GM12878 (cell line): Measurements from ENCODE around the gene TNXB. TPM values are rescaled to one million over a fixed set of nuclear protein-coding genes. Genes with fewer than 3 reads are reported as not detected.

ENCODE experiments used
- ATAC-seq: fragments of 200-7000 bp; cut with Tn5 transposase; 3 replicates; pipeline ENCODE4 v1.9.1; 2020; ENCODE audit warnings: mild to moderate bottlenecking, moderate library complexity
- Bru-seq: library from RNA; stranded (reverse); fragments of 400-500 nt; gene quantifications from one replicate; lab custom pipeline; 2021; lab: Mats Ljungman, UMichigan
- BruChase-seq, 2 experiments: library from RNA; stranded (reverse); fragments of 400-500 nt; gene quantifications; one replicate each; lab custom pipeline; 2021; lab: Mats Ljungman, UMichigan
- BruUV-seq: library from RNA; stranded (reverse); fragments of 400-500 nt; replicated peaks from 2 replicates; lab custom pipeline; 2021; lab: Mats Ljungman, UMichigan
- CTCF ChIA-PET: fragments of 300-600 bp; sonication (Branson Sonifier 250); formaldehyde crosslinking; extraction: SDS; loops from one replicate; lab custom pipeline; 2021; ENCODE audit warnings: inconsistent platforms; lab: Yijun Ruan, JAX
- POLR2A ChIA-PET: fragments of 350-600 bp; formaldehyde crosslinking; extraction: SDS; loops from one replicate; lab custom pipeline; 2021; ENCODE audit warnings: inconsistent platforms; lab: Charles Lee
- RAD21 ChIA-PET: fragments of 300-600 bp; sonication (Branson Sonifier 250); formaldehyde crosslinking; loops from one replicate; lab custom pipeline; 2023; ENCODE audit warnings: antibody characterized with exemption; ENCODE audit not compliant: unreplicated experiment; lab: Charles Lee
- SMC1A ChIA-PET: fragments of 300-600 bp; sonication (Branson Sonifier 250); formaldehyde crosslinking; loops from one replicate; lab custom pipeline; 2023; ENCODE audit not compliant: unreplicated experiment, uncharacterized antibody; lab: Charles Lee
- DNase-seq: peaks from one replicate; pipeline ENCODE4 v3.0.0-alpha.2; 2011; ENCODE audit warnings: low read depth, low spot score
- FAIRE-seq: peaks from 3 replicates; lab custom pipeline; 2011; peaks lifted over from hg19 to GRCh38; lab: Jason Lieb, UNC
- H2AFZ ChIP-seq: 2 replicates; pipeline ENCODE4 v1.6.0; 2011; ENCODE audit warnings: low read depth, low read length, control low read depth; ENCODE audit not compliant: control insufficient read depth
- H3K27ac ChIP-seq: 2 replicates; pipeline ENCODE4 v1.5.1; 2011; ENCODE audit warnings: control low read depth; ENCODE audit not compliant: control insufficient read depth, insufficient read depth
- H3K27me3 ChIP-seq, 2 experiments: replicated peaks in 1 of 2; 2 replicates each; pipeline versions ENCODE4 v1.6.0 to v1.6.1; 2011; ENCODE audit warnings: low read length in 1 of 2; ENCODE audit not compliant: control insufficient read depth in 2 of 2, insufficient read depth in 2 of 2
- H3K36me3 ChIP-seq, 2 experiments: 2 replicates each; pipeline ENCODE4 v1.5.1; 2011; ENCODE audit warnings: low read length in 1 of 2; ENCODE audit not compliant: control insufficient read depth in 2 of 2, insufficient read depth in 2 of 2
- H3K4me1 ChIP-seq: 2 replicates; pipeline ENCODE4 v1.6.1; 2011; ENCODE audit warnings: mild to moderate bottlenecking, low read length, moderate library complexity, mixed read lengths; ENCODE audit not compliant: control insufficient read depth, insufficient read depth
- H3K4me2 ChIP-seq: 2 replicates; pipeline ENCODE4 v1.6.0; 2011; ENCODE audit warnings: control low read depth; ENCODE audit not compliant: control insufficient read depth, insufficient read depth
- H3K4me3 ChIP-seq: fragments of 200-600 bp; sonication (generic); 2 replicates; pipeline ENCODE4 v1.5.1; 2016
- H3K79me2 ChIP-seq: 2 replicates; pipeline ENCODE4 v1.6.0; 2011; ENCODE audit warnings: low read length; ENCODE audit not compliant: control insufficient read depth, insufficient read depth
- H3K9ac ChIP-seq: 2 replicates; pipeline ENCODE4 v1.8.0; 2011; ENCODE audit warnings: low read length, control low read depth, mixed read lengths; ENCODE audit not compliant: control insufficient read depth, insufficient read depth
- H3K9me3 ChIP-seq: replicated peaks from 3 replicates; pipeline ENCODE4 v1.5.1; 2011; ENCODE audit warnings: mild to moderate bottlenecking, low read length; ENCODE audit not compliant: control insufficient read depth, insufficient read depth
- H4K20me1 ChIP-seq: 2 replicates; pipeline ENCODE4 v1.6.0; 2011; ENCODE audit not compliant: control insufficient read depth, insufficient read depth
- CREM ChIP-seq: IDR thresholded peaks from 2 replicates; pipeline ENCODE4 v1.6.1; 2014; ENCODE audit warnings: antibody characterized with exemption, low read depth
- IKZF1 ChIP-seq: fragments of 450-650 bp; conservative IDR thresholded peaks from 2 replicates; pipeline ENCODE4 v1.6.1; 2017; ENCODE audit warnings: antibody characterized with exemption, mild to moderate bottlenecking
- NFXL1 ChIP-seq: fragments of 450-650 bp; IDR thresholded peaks from 2 replicates; pipeline ENCODE4 v1.6.1; 2017; ENCODE audit warnings: antibody characterized with exemption, mild to moderate bottlenecking, borderline replicate concordance
- POLR2A ChIP-seq: IDR thresholded peaks from 2 replicates; pipeline ENCODE4 v1.6.1; 2011; ENCODE audit warnings: low read depth, mild to moderate bottlenecking, low read length
- SUZ12 ChIP-seq: fragments of 200-600 bp; sonication (generic); IDR thresholded peaks from one replicate; pipeline ENCODE4 v1.6.1; 2018; ENCODE audit warnings: antibody characterized with exemption, mild to moderate bottlenecking; ENCODE audit not compliant: unreplicated experiment
- TAF1 ChIP-seq: IDR thresholded peaks from 2 replicates; pipeline ENCODE4 v1.6.1; 2011; ENCODE audit warnings: mild to moderate bottlenecking, low read depth, low read length, borderline replicate concordance
- USF2 ChIP-seq: IDR thresholded peaks from 2 replicates; pipeline ENCODE4 v1.6.1; 2011; ENCODE audit warnings: low read depth, low read length, improper control_type of control experiment, borderline replicate concordance
- WGBS: methylation state at CpG from one replicate; pipeline ENCODE4 v1.1.6; 2016; ENCODE audit warnings: low lambda C conversion rate; ENCODE audit not compliant: insufficient replicate concordance, insufficient coverage; ENCODE audit errors: missing lambda C conversion rate; 5-methylcytosine and 5-hydroxymethylcytosine counted together
- in situ Hi-C: fragments of 300-500 bp; cut with MboI; formaldehyde crosslinking; loops from 9 replicates; pipeline ENCODE4 v1.14.3; 2018; ENCODE audit warnings: mixed read lengths
- intact Hi-C: fragments of 100-400 bp; cut with micrococcal nuclease; formaldehyde crosslinking; loops from one replicate; pipeline ENCODE4 v1.14.2; 2022; ENCODE audit not compliant: unreplicated experiment
- long read RNA-seq, 2 experiments: library from polyadenylated mRNA; unstranded; transcript quantifications; one replicate each; pipeline ENCODE4 v2.0.0, GENCODE V29; 2019 to 2020
- polyA minus RNA-seq, 3 experiments: library from RNA; depleted of rRNA, polyadenylated mRNA; stranded (reverse); fragments of >200 nt; gene quantifications; 2 replicates each; pipeline ENCODE4 v1.2.3, GENCODE V29; 2011
- polyA plus RNA-seq, 11 experiments: library from polyadenylated mRNA; depleted of rRNA in 4 of 11; unstranded in 6 of 11; stranded (reverse) in 5 of 11; fragments of >200 nt; fragmentation: Nextera tagmentation in 4 of 11; fragmentation: Illumina TruSeq in 1 of 11; extraction: Ambion mirVana in 4 of 11; extraction: Trizol in 1 of 11; gene quantifications; 1 replicate in 1 of 11; 2 replicates in 10 of 11; pipeline versions ENCODE4 v1.2.1 to v1.2.3, GENCODE V29; 2011 to 2016; ENCODE audit warnings: inconsistent platforms in 2 of 11, missing spikeins in 2 of 11, low read depth in 1 of 11
- total RNA-seq, 4 experiments: library from RNA; depleted of rRNA in 3 of 4; stranded (reverse); fragments of >200 nt in 3 of 4; fragmentation: Illumina TruSeq in 1 of 4; extraction: Trizol in 1 of 4; gene quantifications; 2 replicates each; pipeline versions ENCODE4 v1.2.1 to v1.2.3, GENCODE V29; 2013 to 2021

TNXB gene
- 38.2 and 45.9 TPM in 2 replicates for total RNA-seq (2013; cell fraction: nucleolus; rRNA removed)
- 0.28 and 1.8 TPM in 2 replicates for total RNA-seq (2014; rRNA removed)
- 0.49 and 0.69 TPM in 2 replicates for total RNA-seq (2014; rRNA removed; fragmentation: Illumina TruSeq; extraction: Trizol)
- 1.6 and 2.5 TPM in 2 replicates for total RNA-seq (2021)
- 0.10 TPM for polyA plus RNA-seq (2011; ENCODE audit: low read depth)
- 0.49 and 0.87 TPM in 2 replicates for polyA plus RNA-seq (2011; rRNA removed)
- polyA plus RNA-seq (2011; cell fraction: cytosol; rRNA removed) = 0.32 and 0.82 TPM in 2 replicates
- 4.8 and 6.0 TPM in 2 replicates for polyA plus RNA-seq (2011; cell fraction: nucleus; rRNA removed)
- polyA plus RNA-seq (2012) = 3.0 and 4.0 TPM in 2 replicates
- 0.02 and 1.4 TPM in 2 replicates for polyA plus RNA-seq (2014; fragmentation: Illumina TruSeq; extraction: Trizol)
- not detected for polyA plus RNA-seq (2014; fragmentation: Nextera tagmentation; extraction: Ambion mirVana)
- polyA plus RNA-seq (2014; rRNA removed) = 1.7 and 3.6 TPM in 2 replicates
- polyA plus RNA-seq (2016; fragmentation: Nextera tagmentation; extraction: Ambion mirVana) = under 1 TPM; 0.03 to 0.07 TPM
- 2.0 and 2.4 TPM in 2 replicates for polyA minus RNA-seq (2011; rRNA and poly(A)+ RNA removed)
- polyA minus RNA-seq (2011; cell fraction: cytosol; rRNA and poly(A)+ RNA removed) = 0.42 TPM in 1 of 2 replicates, not detected in the other
- 3.6 and 6.0 TPM in 2 replicates for polyA minus RNA-seq (2011; cell fraction: nucleus; rRNA and poly(A)+ RNA removed)
- percentile 37 among the genes with signal in this experiment for Bru-seq, nascent RNA
- BruChase-seq, experiment 1, labeled RNA remaining after a 6-hour chase = percentile 40 among the genes with signal in this experiment
- percentile 35 among the genes with signal in this experiment for BruChase-seq, experiment 2, labeled RNA remaining after a 2-hour chase
- long read RNA-seq, experiment 1 = 0 reads
- long read RNA-seq, experiment 2 = 0 reads

DNA sequence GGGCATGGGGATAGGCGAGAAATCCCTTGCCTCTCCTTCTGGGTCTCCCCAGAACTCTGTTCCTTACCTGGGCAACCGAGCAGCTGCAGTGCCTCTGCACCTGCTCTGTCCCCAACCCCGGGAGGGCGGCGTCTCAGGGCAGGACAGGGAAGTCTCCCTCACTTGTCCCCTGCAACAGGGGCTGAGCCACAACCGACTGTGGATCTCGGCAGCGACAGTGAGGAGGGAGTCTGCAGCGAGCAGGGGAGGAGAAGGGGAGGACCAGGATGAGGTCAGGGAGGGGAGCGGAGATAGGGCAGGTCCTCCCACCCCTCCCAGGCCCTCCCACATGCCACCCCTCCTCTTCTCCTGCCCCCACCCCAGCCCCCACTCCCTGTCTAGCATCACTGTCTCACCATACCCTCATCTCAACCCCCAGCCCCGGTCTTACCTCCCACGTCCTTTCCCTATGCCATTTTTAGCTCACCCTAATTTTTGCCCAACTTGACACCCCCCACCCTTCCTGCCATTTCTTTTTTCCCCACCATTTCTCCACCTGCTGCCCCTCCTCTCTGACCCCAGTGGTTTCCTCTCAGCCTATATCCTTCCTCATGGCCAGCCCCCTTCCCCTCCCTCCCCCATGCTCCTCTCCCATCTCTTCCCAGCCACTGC lies at the start of gene TNXB:
Gene TNXB, minus strand, starts transcription at position 225 of the 651 bp plus-strand sequence. CDS start 11,140 bp downstream, outside the sequence.
- no peak within 1 kb of the TSS for H3K9ac ChIP-seq
- no peak for FAIRE-seq
- RAD21 ChIA-PET = no interaction called here

More for the DNA sequence above, at the start of gene TNXB:
- no peak for DNase-seq
- in situ Hi-C loops = no loop called here
- POLR2A ChIA-PET = interaction anchor here (1.1 kb wide), 1 partner anchor 86 kb away, joined by 5 read pairs; no protein-coding TSS in a partner anchor
- WGBS = 0% methylated on average over 8 of the region's 12 CpGs
- H3K27ac ChIP-seq = no peak within 1 kb of the TSS
- H3K4me3 ChIP-seq = no peak within 1 kb of the TSS
- intact Hi-C loops = no loop called here
- SMC1A ChIA-PET = no interaction called here
- no TSS peak for BruUV-seq
- CTCF ChIA-PET = interaction anchor here (2.4 kb wide), 1 partner anchor 9 kb away, joined by 6 read pairs; no protein-coding TSS in a partner anchor
- H3K36me3 ChIP-seq = no peaks in the 10 kb centered on the region
- no peaks in the 10 kb centered on the region for H4K20me1 ChIP-seq
- H3K79me2 ChIP-seq = no peaks in the 10 kb centered on the region
- peaks cover 0 to under 1% of the 10 kb centered on the region in 2 experiments; a peak in 2 of 4 replicates for H3K27me3 ChIP-seq
- H2AFZ ChIP-seq = no peak within 1 kb of the TSS
- H3K4me2 ChIP-seq = no peak within 1 kb of the TSS
- ATAC-seq = no peak
- TF ChIP-seq CREM = no peak
- no peak for TF ChIP-seq USF2
- TF ChIP-seq TAF1 = no peak
- peak; percentile 61 for TF ChIP-seq POLR2A
- TF ChIP-seq SUZ12 = no peak
- no peak for TF ChIP-seq NFXL1
- TF ChIP-seq IKZF1 = no peak
- H3K4me1 ChIP-seq = no peaks in the 10 kb centered on the region
- H3K9me3 ChIP-seq = no peaks in the 10 kb centered on the region
